CMK (cell line): ENCODE results near the gene CLTA.

Source experiments
- DNase-seq: peaks from one replicate; pipeline ENCODE4 v3.0.0-alpha.2; 2010; ENCODE audit warnings: low read depth

The CLTA gene, protein sequence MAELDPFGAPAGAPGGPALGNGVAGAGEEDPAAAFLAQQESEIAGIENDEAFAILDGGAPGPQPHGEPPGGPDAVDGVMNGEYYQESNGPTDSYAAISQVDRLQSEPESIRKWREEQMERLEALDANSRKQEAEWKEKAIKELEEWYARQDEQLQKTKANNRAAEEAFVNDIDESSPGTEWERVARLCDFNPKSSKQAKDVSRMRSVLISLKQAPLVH

DNA sequence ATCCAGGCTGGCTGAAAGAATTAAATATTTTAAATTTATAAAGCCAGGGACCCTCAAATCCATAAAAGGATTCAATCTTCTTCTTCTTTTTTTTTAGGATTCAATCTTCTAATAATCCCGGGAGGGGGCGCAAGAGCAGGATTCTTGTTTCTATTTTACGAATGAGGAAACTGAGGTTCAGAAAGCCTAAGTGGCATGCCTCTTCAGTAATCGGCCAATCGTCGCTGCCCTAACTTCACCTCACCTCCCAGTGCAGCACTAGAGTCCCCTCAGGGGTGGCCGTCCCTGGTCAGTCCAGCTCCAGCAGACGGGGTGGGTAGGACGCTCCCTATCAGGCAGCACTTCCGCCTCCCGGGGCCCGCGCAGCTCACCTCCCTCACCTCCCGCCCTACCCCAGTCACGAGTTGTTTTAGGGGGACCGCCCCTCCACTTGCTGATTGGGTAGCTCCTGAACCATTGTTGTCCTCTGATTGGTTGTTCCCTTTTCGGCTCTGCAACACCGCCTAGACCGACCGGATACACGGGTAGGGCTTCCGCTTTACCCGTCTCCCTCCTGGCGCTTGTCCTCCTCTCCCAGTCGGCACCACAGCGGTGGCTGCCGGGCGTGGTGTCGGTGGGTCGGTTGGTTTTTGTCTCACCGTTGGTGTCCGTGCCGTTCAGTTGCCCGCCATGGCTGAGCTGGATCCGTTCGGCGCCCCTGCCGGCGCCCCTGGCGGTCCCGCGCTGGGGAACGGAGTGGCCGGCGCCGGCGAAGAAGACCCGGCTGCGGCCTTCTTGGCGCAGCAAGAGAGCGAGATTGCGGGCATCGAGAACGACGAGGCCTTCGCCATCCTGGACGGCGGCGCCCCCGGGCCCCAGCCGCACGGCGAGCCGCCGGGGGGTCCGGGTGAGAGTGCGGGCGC, at the start of gene CLTA:
Gene CLTA, plus strand, starts transcription at position 534 of the 902 bp plus-strand sequence. Its CDS starts 136 bp downstream, at position 670.
- DNase-seq: peak; percentile 96

DNA sequence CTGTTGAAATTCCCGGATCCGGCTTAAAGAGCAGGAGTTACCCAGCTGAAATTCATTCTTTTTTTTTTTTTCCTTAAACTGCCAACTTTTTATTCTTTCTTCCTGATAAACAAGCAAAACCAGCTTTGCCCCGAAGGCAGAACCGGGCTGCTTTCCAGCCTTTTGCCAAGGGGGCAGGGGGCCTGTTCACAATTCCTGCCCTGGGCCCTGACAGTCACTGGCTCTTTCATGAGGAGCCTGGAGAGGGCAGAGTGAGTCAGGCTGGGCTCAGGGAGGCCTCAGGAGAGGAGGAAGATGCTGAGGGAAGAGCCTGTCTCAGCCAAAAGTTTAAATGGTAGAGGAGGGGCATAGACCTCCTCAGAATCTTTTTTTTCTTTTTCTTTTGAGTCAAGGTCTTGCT, 49.4 kb upstream of the CLTA start:
- DNase-seq: no peak

DNA sequence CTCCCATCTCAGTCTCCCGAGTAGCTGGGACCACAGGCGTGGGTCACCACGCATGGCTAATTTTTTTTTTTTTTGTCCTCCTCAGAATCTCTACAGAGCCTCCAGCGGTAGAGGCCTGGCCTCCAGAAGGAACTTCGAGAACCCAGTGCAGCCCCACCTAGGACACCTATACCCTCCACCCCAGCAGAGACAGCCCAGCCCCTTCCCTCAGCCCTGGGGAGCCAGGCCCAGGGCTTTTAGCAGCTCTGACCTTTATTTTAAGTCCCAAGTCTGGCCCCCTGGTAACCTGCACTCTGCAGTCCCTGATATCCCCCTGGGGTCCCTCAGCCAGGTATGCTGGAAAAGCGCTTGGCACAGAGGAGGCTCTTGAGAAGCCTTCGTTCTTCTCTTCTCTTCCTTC, 49.0 kb upstream of the CLTA start:
- no peak for DNase-seq

DNA sequence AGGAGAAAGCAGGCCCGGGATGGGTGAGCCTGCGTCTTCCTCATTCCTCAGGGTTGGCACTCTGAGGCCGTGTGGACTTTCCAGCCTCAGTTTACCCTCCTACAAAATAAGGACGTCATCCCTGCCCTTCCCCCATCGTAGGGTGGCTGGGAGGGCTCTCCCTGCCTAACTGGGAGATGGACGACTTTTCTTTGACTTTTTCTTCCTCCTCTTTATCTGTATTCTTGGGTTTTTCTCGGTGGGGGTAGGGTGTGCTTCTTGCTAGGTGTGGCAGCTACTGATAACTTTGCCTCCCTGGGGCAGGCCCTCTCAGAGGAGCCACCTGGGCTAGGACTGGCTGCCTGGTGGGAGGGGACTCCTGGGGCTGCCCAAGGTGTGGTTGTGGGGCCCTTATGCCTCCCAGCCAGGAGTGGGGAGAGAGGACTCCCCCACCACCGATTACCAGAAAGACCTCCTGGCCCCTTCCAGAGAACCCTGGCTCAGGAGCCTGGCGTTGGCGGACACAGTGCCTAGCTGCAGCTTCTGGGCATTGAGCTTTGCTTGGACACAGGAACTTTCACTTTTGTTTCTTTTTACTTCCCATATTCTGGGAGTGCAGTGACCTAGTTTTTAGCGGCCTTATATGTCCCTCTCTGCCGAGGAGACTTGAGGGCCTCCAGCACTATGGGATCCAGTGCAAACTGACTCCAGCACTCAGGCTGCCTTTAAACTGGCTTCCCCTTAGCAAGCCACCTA, 48.0 kb upstream of the CLTA start:
- DNase-seq: no peak

DNA sequence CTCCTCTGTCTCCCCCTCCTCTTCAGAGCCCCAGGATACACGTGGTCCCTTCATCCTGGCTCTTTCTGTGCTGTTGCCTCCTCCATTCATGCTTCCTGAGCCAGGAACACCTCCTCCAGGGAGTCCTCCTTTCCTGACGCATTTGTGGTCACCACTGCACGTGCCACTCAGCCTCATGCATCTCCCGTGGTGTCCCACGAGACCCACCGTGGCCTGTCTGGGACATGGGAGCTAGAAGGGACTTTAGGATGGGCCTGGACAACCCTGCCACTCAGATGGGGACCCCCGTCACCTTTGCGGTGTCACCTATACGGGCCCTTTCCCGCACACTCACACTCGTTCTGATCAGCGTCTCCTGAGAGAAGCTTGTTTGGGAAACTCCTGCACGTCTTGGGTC, 47.5 kb upstream of the CLTA start:
- DNase-seq: peak; percentile 76

DNA sequence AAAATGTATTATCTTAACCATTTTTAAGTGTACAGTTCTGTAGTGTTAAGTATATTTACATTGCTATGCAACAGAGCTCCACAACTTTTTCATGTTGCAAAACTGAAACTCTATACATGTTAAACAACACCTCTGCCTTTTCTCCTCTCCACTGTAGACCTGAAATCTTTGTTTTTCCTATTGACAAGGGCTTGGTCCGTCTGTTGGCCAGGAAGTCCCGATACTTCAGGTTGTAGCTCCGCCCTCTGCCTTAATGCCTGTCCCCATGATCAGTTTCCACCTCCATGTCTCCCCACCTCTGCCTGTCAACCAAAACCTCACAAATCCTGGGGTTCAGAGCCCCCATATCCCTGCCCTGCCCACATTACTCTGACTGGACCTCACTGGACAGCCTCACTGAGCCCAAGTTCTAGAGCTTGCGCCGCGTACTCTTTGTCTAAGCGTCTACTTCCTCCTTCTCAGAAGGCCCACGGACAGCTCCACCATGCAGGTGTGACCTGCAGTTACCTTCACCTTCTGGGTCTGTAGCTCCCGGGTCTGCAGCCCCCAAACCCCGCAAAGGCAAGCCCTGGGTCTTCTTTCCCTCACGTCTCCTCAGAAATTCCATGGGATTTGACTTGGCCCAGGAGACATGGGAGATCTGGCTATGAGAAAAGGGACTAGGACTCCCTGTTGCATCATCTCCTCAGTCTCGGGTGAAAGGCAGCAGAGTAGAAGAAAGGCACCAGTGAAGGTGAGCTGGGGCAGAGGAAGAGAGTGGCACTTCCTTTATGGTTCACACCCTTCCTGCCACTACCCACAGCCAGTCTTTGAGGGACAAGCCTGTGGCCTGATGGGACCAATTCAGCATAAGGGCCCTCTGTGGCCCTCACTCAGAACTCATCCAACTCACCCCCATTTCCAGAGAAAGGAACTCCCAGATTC, 46.1 kb upstream of the CLTA start:
- peak; percentile 59 for DNase-seq

DNA sequence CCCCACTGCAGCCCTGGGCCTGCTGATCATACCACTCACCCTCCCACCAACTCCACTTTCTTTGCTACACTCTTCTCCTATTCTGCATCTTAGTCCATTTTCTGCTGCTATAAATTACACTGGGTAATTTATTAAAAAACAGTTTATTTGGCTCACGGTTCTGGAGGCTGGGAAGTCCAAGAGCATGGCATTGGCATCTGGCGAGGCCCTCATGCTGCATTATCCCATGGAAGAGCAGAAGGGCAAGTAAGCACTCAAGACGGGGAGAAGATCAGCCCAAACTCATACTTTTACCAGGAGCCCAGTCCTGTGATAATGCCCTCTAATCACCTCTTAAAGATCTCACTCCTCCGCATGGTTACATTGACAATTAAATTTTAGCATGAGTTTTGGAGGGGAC, 44.8 kb upstream of the CLTA start:
- no peak for DNase-seq

DNA sequence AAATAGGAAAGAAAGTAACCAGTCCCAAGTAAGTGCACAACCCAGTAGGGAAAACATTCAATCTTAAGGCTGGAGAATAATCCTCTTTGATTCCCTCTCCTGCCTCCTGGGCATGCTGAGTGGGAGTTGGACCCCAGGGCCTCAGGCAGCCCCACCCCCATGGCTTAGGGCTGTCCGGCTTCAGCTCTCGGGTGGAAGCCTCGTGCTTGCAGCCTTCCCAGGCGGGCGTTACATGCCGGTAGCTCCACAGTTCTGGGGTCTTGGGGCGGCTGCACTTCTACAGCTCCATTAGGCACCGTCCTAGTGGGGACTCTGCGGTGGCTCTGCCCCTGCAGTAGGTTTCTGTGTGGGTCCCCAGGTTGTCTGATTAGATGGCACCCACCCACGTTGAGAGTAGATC, 44.1 kb upstream of the CLTA start:
- no peak for DNase-seq

DNA sequence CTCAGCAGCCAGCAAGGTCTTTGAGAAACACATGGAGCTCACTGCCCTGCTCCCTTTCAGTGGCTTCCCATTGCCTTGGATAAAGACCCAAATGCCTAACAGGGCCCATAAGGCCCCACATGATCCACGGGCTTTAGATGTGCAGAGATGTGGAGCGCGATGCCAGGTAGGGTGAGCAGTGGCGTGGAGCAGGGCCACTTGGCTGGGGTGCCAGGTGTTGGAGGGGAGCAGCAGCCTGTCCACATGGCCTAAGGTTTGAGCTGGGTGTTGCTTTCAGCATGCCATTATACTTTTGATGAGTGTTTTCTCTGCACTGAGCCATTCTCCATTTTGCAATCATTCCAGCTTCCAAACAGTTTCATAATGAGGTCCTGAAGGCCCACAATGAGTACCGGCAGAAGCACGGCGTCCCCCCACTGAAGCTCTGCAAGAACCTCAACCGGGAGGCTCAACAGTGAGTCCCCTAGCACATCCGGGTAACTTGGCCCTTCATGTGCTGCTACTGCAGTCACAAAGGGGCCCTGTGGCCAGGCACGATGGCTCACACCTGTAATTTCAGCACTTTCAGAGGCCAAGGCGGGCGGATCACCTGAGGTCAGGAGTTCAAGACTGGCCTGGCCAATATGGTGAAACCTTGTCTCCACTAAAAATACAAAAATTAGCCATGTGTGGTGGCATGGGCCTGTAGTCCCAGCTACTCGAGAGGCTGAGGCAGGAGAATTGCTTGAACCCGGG, 43.1 kb upstream of the CLTA start:
- no peak for DNase-seq

DNA sequence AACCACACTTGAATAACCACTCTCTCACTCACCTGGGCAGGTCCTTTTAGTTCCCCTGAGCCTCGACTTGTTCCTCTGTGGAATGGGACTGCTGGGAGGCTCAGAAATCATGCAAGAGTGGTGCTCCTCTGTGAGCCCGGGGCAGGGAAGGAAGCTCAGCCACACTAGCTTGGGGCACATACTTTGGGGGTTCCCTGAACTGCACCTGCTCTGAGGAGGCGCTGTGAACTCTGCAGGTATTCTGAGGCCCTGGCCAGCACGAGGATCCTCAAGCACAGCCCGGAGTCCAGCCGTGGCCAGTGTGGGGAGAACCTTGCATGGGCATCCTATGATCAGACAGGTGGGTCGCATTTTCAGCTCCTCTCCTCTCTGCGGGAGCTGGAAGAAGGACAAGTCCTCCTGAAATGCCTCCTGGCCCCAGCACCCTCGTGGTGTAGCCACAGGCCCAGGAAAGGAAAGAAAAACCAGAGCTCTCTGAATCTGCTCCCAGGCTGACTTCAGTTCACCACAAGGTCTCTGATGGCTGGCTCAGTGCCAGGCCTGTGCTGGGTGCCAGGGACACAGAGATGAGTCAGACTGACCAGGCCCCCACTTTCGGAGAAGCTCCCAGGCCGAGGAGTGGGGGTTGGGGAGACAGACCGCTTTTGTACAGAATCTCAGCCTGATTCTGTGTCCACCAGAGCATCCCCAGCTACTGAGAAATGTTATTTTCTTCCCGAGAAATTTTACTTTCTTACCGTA, 42.2 kb upstream of the CLTA start:
- no peak for DNase-seq

DNA sequence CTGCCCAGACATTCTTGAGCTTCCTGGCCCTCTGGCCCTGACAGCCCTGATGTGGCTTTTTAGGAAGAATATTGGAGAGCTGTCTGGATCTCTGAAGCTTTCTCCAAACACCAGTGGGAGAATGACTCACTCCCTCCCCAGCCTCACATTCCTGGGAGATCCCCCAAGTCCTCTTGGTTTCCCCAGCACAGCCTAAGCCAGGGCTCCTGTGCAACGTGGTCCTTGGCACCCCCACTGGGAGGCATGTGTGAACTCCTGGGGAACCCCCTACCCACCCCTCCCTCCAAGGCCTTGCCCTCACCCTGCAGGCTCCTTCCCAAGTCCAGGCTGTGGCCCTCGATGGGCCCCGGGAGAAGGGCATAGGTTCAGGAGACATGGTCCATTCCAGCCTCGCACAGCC, 41.5 kb upstream of the CLTA start:
- no peak for DNase-seq

DNA sequence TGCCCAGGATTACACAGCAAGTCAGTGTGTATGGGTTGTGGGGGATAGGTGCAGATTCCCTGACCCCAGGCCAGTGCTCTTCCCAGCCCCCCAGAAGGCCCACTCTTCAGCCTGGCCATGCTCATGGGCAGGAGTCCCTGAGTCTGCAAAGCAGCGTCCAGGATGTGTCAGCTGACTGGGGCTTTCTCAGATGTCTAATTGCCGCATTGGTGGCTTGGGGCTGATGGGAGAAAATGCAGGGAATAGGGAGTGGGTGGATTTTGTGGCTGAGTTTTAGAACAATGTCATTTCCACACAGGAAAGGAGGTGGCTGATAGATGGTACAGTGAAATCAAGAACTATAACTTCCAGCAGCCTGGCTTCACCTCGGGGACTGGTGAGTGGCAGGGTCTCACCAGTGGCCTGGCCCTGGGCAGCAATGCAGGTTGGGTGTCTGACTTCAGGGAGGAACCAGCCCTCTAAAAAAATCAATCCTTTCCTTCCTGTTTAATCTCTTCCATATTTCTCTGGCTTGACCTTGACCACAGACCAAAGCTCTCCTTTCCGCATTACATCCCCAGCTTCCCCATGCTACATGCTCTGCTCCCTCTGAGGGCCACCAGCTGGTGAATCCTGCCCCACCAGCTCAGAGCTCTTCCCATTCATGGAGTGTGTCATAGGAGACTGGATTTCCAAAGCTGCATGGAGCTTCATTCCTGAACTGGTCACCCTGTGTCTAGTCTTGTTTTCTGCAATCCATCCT, 40.0 kb upstream of the CLTA start:
- DNase-seq: no peak

DNA sequence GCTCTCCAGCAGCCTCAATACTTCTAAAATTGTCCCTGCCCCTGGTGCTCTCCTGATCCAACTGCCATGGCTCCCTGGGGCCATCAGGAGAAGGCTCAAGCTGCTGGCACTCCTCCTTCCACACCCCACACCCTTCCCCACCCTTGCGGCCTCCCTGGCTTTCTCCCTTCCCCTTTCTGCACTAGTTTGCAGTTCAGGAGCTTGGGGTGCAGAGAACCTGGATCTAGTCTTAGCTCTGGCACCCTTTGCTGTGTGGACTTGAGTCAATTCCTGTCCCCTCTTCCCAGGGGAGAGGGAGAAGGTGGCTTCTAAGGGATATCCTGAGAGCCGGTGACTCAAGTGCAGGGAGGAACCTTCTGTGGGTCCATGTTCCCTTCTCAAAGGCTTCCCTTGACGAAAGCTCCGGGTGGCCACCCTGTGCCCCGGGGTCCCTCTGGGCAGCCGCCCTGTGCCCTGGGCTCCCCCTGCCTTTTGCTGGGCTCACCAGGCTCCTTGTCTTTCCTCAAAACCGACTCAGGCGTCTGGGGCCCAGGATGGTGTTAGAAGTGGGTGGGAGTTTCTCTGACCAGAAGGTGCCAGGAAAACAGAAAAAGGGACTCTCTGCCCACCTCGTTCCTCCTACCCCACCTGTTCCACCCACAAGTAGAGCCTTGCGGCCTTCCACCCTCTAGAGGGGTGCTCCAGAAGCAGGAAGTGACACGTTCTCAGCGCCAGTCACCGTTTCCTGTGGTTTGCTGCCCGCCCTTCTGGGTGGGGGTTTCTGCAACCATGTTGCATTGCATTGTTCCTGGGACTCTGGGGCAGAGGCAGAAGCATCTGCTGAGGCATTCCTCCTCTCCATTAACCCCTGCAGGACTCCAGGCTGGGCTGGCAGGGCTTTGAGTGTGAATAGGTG, 39.2 kb upstream of the CLTA start:
- DNase-seq: peak; percentile 58

DNA sequence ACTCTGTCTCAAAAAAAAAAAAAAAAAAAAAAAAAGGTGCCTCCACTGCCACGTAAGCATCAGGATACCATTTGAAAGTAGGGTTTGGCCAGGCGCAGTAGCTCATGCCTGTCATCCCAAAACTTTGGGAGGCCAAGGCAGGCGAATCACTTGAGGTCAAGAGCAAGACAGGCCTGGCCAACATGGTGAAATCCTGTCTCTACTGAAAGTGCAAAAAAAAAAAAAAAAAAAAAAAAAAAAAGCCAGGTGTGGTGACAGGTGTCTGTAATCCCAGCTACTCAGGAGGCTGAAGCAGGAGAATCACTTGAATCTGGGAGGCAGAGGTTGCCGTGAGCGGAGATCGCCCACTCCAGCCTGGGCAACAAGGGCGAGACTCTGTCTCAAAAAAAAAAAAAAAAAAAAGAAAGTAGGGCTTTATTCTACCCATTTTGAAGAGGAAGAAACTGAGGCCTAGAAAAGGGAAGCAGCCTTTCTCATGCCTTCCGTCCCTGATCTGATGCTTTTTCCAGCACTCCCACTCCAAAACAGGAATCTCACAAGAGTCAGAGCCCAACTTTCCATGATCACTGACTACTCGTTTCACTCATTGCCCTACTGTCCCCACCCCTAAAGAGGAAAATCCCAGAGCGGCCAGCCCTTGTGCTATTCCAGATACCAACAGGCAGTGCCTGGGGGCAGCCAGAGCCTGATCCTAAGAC, 37.8 kb upstream of the CLTA start:
- DNase-seq: no peak

DNA sequence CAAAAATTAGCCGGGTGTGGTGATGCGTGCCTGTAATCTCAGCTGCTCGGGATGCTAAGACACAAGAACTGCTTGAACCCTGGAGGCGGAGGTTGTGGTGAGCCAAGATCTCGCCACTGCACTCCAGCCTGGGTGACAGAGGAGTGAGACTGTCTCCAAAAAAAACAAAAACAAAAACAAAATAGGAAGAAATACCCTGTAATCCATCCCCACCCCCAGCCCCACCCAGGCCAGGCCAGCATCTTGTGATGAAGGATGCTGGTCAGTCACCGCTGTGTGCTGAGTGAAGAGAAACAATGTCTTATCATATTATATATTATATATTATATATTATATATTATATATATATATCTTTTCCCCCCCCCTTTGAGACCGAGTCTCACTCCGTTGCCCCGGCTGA, 37.0 kb upstream of the CLTA start:
- no peak for DNase-seq

DNA sequence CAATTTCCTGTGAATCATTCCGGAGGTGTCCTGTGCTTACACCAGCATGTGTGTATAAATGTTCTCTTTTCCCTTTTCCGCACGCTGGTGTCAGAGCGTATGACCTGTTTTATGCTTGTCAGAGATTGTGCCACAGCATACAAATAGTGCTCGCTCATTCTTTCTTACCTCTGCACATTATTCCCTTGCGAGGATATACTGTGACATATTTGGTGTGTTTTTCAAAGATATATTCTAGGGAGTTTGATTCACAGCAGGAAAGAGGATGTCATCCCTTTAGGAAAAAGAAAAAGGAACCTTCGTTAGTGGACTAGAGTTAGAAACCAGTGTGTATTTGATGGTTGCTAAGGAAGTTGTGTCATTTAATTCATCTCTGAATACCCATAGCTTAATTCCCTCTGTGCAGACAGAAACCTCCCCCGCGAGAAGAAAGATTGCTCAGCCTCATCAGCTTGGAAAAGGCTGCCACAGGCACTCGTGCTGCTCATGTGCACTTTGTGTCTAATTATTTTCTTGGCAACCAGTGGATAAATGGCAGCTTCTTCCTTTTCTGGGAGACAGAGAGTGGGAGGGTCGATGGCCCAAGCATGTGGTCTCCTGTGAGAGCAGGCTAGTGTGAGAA, 36.3 kb upstream of the CLTA start:
- DNase-seq: no peak

DNA sequence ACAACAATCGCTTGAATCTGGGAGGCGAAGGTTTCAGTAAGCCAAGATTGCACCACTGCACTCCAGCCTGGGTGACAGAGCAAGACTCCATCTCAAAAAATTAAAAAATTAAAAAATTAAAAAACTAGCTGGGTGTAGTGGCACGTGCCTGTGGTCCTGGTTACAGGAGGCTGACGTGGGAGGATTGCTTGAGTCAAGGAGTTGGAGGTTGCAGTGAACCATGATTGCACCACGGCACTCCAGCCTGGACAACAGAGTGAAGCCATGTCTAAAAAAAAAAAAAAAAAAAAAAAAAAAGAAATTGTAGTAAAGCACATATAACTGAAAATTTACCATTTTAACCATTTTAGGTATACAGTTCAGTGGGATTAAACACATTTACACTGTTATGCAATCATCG, 34.6 kb upstream of the CLTA start:
- no peak for DNase-seq

DNA sequence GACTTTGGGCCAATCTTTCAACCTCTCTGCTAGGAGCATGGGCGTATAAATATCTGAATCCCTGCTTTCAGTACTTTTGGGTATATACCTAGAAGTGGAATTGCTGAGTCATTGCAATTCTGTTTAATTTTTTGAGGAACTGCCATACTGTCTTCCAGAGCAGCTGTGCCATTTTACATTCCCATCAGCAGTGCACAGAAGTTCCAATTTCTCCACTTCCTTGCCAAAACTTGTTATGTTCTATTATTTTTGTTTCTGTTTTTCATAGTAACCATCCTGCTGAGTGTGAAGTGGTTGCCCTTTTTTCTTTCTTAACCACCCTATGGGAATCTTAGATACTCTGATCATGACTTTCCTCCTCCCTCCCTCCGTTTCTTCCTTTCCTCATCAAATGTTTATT, 32.6 kb upstream of the CLTA start:
- DNase-seq: no peak
